Muscle of leg (tissue), 11 donors: Measurements from ENCODE around the gene TRAM2. TPM values are rescaled to one million over a fixed set of nuclear protein-coding genes. Genes with fewer than 3 reads are reported as not detected.

ENCODE experiments used
- DNase-seq: peaks from one replicate; pipeline ENCODE4 v3.0.0; 2013
- H3K27ac ChIP-seq: one replicate; pipeline ENCODE4 v1.5.1; 2013; ENCODE audit warnings: mild to moderate bottlenecking, low read length, control low read depth
- H3K27me3 ChIP-seq: one replicate; pipeline ENCODE4 v1.6.1; 2013; ENCODE audit warnings: low read length; ENCODE audit not compliant: control insufficient read depth, insufficient read depth
- H3K36me3 ChIP-seq: one replicate; pipeline ENCODE4 v1.6.1; 2013; ENCODE audit warnings: low read length; ENCODE audit not compliant: control insufficient read depth, insufficient read depth
- H3K4me1 ChIP-seq: one replicate; pipeline ENCODE4 v1.6.1; 2013; ENCODE audit warnings: low read length; ENCODE audit not compliant: control insufficient read depth, insufficient read depth
- H3K4me3 ChIP-seq: one replicate; pipeline ENCODE4 v1.5.1; 2013; ENCODE audit warnings: low read length, control low read depth
- H3K9me3 ChIP-seq: replicated peaks from 2 replicates; pipeline ENCODE4 v1.6.1; 2013; ENCODE audit warnings: low read depth, low read length; ENCODE audit not compliant: control insufficient read depth
- WGBS: methylation state at CpG from one replicate; pipeline ENCODE4 v1.1.5; 2013; ENCODE audit warnings: missing lambda C conversion rate; ENCODE audit not compliant: insufficient coverage; 5-methylcytosine and 5-hydroxymethylcytosine counted together
- polyA plus RNA-seq, 8 donors: library from polyadenylated mRNA; unstranded; fragments of 120-200 nt; gene quantifications; one replicate each; pipeline versions ENCODE4 v1.2.1 to v1.2.3, GENCODE V29; 2013; ENCODE audit warnings: inconsistent platforms in 1 of 8, low replicate concordance in 1 of 8; ENCODE audit not compliant: insufficient read length in 8 of 8, insufficient read depth in 1 of 8
- total RNA-seq: library from RNA; stranded (reverse); fragments of 120-200 nt; gene quantifications from one replicate; pipeline ENCODE4 v1.2.4, GENCODE V29; 2013

TRAM2 gene
- total and polyA plus RNA-seq, 9 donors: 15.8 to 32.7 (median 21.6) TPM

DNA sequence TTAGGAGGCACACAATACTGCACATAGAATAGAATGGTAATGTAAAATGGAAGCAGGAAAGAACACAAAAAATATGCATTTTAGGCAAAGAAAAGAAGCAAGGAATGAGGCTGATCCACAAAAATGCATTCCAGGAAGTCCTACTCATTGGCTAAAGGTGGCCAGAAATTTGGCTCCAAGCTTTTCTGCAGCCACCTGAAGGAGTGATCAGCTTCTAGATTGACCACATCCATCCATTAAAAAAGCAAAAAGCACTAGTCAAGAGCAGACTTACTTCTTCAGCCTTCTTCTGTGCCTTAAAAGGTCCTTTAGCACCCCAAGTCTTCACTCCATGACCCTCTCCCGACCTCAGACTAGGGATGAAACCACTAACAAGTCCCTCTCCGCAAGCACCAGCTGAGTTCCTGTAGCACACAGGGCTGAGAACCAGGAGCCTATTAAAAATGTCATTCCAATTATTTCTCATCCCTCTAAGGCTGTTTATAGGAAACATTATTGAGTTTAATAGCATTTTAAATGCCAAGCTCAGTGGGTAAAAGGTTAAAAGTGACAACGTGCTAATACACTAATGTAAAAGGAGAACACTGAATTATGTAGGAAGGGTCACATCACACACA, 36.5 kb downstream of the TRAM2 start:
- H3K4me1 ChIP-seq: peaks cover 28% of the 10 kb centered on the region
- no peak overlapping the region for H3K27ac ChIP-seq
- DNase-seq: no peak
- H3K36me3 ChIP-seq: peaks cover 6% of the 10 kb centered on the region
- no peaks in the 10 kb centered on the region for H3K27me3 ChIP-seq
- WGBS: no CpG with 5 or more reads among the region's 3 CpGs
- no peak overlapping the region for H3K4me3 ChIP-seq
- H3K9me3 ChIP-seq: no peaks in the 10 kb centered on the region

DNA sequence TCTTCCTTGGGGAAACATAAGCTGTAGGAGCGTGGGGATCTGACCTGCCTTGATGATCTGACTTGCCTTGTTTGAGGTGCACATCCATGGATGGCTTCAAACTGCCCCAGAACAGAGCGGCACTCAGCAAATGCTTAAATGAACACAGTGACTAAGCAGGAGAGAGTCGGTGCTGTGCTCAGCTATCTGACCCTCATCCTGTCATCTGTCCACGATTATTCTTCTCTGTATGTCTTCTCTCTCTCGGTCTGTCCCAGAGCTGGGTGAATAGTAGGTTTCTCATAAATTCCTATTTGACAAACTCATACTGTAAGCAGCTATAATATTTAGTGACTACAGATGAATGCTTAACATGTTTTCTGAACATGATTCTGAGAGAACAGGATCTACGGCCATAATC, 37.3 kb downstream of the TRAM2 start:
- peaks cover 14% of the 10 kb centered on the region for H3K36me3 ChIP-seq
- WGBS: 93% methylated on average over 2 of the region's 6 CpGs
- DNase-seq: no peak
- H3K9me3 ChIP-seq: no peaks in the 10 kb centered on the region
- peaks cover 25% of the 10 kb centered on the region for H3K4me1 ChIP-seq
- H3K27me3 ChIP-seq: no peaks in the 10 kb centered on the region
- no peak overlapping the region for H3K4me3 ChIP-seq
- no peak overlapping the region for H3K27ac ChIP-seq

DNA sequence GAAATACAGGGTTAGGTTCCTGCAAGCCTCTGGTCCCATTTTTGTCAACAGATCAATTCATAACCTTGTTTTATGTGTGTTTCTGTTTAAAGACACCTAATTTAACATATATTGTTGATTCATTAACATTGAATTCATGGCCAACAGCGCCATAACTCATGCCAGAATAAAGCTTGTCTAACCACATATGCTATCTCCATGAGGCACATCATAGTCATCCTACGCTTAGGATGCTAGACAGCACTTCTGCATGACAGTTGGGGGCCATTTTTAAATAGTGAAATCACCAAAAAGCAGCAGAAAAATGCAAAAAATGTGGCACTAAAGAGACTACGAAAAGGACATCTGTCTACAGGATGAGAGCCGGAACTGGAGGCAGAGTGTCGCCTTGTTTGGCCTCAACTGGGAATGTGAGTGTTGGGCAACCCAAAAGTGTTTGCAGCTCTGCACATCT, 37.9 kb downstream of the TRAM2 start:
- Histone ChIP-seq H3K9me3 (no peaks in the 10 kb centered on the region), H3K36me3 (peaks cover 16% of the 10 kb centered on the region), H3K27me3 (no peaks in the 10 kb centered on the region), H3K27ac (no peak overlapping the region), H3K4me1 (peaks cover 19% of the 10 kb centered on the region), H3K4me3 (no peak overlapping the region)
- 94% methylated on average over 3 of the region's 5 CpGs for WGBS
- DNase-seq: no peak

- no peak overlapping the region for H3K4me3 ChIP-seq
- WGBS: 90% methylated on average over 2 of the region's 5 CpGs
- DNase-seq: no peak
- peaks cover 15% of the 10 kb centered on the region for H3K4me1 ChIP-seq
- H3K36me3 ChIP-seq: peaks cover 18% of the 10 kb centered on the region
- no peaks in the 10 kb centered on the region for H3K27me3 ChIP-seq
- H3K27ac ChIP-seq: no peak overlapping the region
- H3K9me3 ChIP-seq: no peaks in the 10 kb centered on the region
Measured at GRCh38 chr6:52538252-52538900, 38.5 kb downstream of the TRAM2 start.

GRCh38 chr6:52537001-52537753, 39.7 kb downstream of the TRAM2 start:
- peaks cover 15% of the 10 kb centered on the region for H3K4me1 ChIP-seq
- peaks cover 20% of the 10 kb centered on the region for H3K36me3 ChIP-seq

GRCh38 chr6:52536424-52536916, 40.4 kb downstream of the TRAM2 start:
- H3K4me1 ChIP-seq: peaks cover 15% of the 10 kb centered on the region
- WGBS: 80% methylated on average over 6 of the region's 6 CpGs
- no peaks in the 10 kb centered on the region for H3K9me3 ChIP-seq
- no peaks in the 10 kb centered on the region for H3K27me3 ChIP-seq
- H3K27ac ChIP-seq: no peak overlapping the region
- no peak for DNase-seq
- H3K36me3 ChIP-seq: peaks cover 20% of the 10 kb centered on the region
- no peak overlapping the region for H3K4me3 ChIP-seq

More at GRCh38 chr6:52537001-52537753, 39.7 kb downstream of the TRAM2 start:
- H3K27ac ChIP-seq: no peak overlapping the region
- no peaks in the 10 kb centered on the region for H3K9me3 ChIP-seq
- no peak overlapping the region for H3K4me3 ChIP-seq
- DNase-seq: no peak
- H3K27me3 ChIP-seq: no peaks in the 10 kb centered on the region
- 27% methylated on average over 6 of the region's 8 CpGs for WGBS

DNA sequence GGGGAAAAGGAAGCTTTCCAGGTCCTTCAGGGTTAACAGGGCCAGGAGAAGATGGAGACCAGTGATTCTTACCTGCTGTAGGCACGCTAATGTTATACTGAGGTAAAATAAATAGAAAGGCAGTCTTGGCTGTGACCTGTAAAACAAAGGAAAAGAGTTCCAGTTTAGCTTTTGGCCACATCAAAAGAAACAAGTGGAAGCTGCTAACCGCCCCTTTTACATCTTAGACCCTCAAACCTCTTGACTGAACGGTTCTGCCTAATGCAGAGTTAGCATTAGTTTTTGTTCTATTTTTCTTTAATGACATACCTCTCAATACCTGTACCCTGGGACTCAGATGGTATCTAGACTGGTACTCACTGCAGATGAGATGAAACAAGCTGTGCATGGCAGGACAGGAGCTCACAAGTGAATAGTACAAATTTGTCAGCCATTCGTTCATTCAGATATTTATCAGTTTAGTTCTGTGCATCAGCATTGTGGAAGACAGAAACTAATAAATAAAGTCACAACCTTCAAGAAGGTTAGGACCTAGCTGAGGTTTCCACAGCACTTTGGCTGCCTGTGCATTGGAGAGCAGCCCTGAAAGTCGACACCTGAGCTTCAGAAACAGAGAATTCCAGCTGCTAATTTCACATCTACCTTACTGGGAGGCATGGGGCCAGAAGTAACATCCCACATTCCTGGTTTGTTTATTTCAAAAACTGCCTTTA, 41.0 kb downstream of the TRAM2 start:
- Histone ChIP-seq H3K4me1 (peaks cover 15% of the 10 kb centered on the region), H3K27ac (no peak overlapping the region), H3K27me3 (no peaks in the 10 kb centered on the region), H3K9me3 (no peaks in the 10 kb centered on the region), H3K36me3 (peaks cover 20% of the 10 kb centered on the region), H3K4me3 (no peak overlapping the region)
- DNase-seq: no peak
- WGBS: 20% methylated on average over 1 of the region's 5 CpGs

GRCh38 chr6:52534966-52535390, 41.9 kb downstream of the TRAM2 start:
- Histone ChIP-seq H3K27me3 (no peaks in the 10 kb centered on the region), H3K9me3 (no peaks in the 10 kb centered on the region), H3K27ac (no peak overlapping the region), H3K4me3 (no peak overlapping the region), H3K36me3 (peaks cover 24% of the 10 kb centered on the region), H3K4me1 (peaks cover 14% of the 10 kb centered on the region)
- no peak for DNase-seq
- WGBS: 88% methylated on average over 2 of the region's 3 CpGs

DNA sequence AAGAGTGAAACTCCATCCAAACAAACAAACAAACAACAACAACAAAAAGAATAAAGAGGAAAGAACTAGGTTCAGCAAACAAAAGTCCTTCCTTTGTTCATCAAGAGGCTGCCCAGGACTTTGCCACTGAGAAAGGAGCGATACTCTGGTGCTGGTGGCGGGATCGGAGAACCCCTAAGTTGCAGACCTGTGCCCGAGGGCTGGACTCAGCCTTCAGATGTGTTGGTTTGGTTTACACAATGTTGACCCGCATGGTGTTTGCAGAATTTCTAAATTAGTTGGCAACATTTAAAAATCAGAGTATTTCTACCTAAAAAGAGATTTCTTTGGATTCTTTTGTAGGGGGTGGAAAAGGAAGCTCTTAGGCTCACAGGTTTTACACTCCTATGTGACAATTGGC, 42.5 kb downstream of the TRAM2 start:
- H3K36me3 ChIP-seq: peaks cover 24% of the 10 kb centered on the region
- H3K9me3 ChIP-seq: no peaks in the 10 kb centered on the region
- no peaks in the 10 kb centered on the region for H3K27me3 ChIP-seq
- no peak overlapping the region for H3K27ac ChIP-seq
- no peak overlapping the region for H3K4me3 ChIP-seq
- 100% methylated on average over 1 of the region's 5 CpGs for WGBS
- H3K4me1 ChIP-seq: peaks cover 14% of the 10 kb centered on the region
- DNase-seq: no peak
